GM12873 (cell line): Measurements from ENCODE around the gene ZBTB7C.

Experiments used
- CTCF ChIP-seq: IDR thresholded peaks from 2 replicates; pipeline ENCODE4 v1.5.1; 2012; ENCODE audit warnings: low read depth, mild to moderate bottlenecking, moderate library complexity, low read length, control low read depth; ENCODE audit not compliant: insufficient read depth; ENCODE audit errors: missing control alignments

ZBTB7C gene

GRCh38 chr18:48450685-48451084 lies 41.5 kb upstream of the ZBTB7C start:
- no peak for TF ChIP-seq CTCF

GRCh38 chr18:48446582-48447225 lies 37.5 kb upstream of the ZBTB7C start:
- TF ChIP-seq CTCF: peak; percentile 92

GRCh38 chr18:48445540-48445939 lies 36.4 kb upstream of the ZBTB7C start:
- TF ChIP-seq CTCF: peak; percentile 98

GRCh38 chr18:48442761-48443160 lies 33.6 kb upstream of the ZBTB7C start:
- TF ChIP-seq CTCF: no peak

GRCh38 chr18:48441405-48441881 lies 32.3 kb upstream of the ZBTB7C start:
- TF ChIP-seq CTCF: no peak

- no peak for TF ChIP-seq CTCF
Observed at GRCh38 chr18:48440924-48441323, 31.7 kb upstream of the ZBTB7C start.

GRCh38 chr18:48436907-48437306 lies 27.7 kb upstream of the ZBTB7C start:
- no peak for TF ChIP-seq CTCF

- no peak for TF ChIP-seq CTCF
Observed at GRCh38 chr18:48433541-48433940, 24.4 kb upstream of the ZBTB7C start.
